ENCODE measurements around the gene ARHGAP6.

DNA sequence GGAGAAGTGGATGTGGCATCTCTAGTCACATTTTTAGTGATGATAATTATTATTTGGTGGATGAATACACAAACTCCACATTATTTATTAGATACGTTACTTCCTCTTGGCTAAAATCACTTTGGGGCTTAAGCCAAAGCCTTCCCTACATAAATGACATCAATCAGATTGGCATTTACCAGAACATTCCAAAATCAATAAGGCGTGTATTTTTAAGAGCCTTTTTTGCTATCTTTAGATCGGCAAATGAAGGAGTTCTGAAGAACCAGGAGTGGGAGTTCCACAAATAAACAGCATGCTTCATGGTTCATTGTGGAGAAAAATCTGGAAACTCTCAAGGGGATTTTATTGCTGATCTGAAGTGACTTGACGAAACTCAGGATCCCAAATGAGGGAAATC, 282.8 kb downstream of the ARHGAP6 start:
- no peak for TF ChIP-seq POLR2A (IDR thresholded peaks at IDR 0.05)
- TF ChIP-seq CTCF (IDR thresholded peaks at IDR 0.05), result no peak
